ENCODE measurements around the gene HEATR5A. TPM values are rescaled to one million over a fixed set of nuclear protein-coding genes. Genes with fewer than 3 reads are reported as not detected.
"Not testable (repeated sequence)": the region's sequence is repeated elsewhere in the genome, so short reads cannot be mapped to it uniquely, and the experiment has no call there.

HEATR5A gene
- total RNA-seq, 1 donor from 2014 or later, result 46.3 TPM

DNA sequence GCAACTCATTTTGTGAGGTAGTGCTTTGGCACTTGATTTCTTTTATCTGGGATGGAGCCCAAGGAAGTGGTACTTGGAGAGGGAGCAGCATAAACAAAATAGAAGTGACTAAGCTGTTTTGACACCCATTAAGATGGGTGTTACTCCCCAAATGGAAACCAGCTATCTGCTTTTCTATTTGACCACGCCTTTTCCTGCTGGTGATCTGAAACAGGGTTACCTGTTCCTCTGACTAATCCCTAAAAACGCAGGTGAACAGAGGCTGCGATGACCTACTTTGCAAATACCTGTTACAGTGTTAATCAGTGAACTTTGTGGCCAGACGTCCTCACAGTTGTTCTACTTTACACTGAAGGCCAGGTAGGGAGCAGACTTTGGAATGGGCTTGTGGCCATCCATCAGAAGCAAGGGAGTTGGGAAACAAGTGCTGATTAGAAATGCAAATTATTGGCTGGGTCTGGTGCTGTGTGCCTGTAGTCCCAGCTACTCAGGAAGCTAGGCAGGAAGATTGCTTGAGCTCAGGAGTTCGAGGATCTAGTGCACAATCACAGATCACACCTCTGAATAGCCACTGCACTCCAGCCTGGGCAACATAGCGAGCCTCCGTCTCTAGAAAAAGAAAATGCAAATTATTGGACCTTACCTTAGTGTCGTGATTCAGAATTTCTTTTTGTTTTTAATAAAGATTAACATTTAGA lies 154.5 kb downstream of the HEATR5A start:
- ATAC-seq (peak; percentile 6), DNase-seq (no peak)
- TF ChIP-seq, protein P1, sequence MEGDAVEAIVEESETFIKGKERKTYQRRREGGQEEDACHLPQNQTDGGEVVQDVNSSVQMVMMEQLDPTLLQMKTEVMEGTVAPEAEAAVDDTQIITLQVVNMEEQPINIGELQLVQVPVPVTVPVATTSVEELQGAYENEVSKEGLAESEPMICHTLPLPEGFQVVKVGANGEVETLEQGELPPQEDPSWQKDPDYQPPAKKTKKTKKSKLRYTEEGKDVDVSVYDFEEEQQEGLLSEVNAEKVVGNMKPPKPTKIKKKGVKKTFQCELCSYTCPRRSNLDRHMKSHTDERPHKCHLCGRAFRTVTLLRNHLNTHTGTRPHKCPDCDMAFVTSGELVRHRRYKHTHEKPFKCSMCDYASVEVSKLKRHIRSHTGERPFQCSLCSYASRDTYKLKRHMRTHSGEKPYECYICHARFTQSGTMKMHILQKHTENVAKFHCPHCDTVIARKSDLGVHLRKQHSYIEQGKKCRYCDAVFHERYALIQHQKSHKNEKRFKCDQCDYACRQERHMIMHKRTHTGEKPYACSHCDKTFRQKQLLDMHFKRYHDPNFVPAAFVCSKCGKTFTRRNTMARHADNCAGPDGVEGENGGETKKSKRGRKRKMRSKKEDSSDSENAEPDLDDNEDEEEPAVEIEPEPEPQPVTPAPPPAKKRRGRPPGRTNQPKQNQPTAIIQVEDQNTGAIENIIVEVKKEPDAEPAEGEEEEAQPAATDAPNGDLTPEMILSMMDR (IDR thresholded peaks at IDR 0.05), result no peak
- intact Hi-C loops (cut with DNase I), result no loop called here
- H3K4me3 ChIP-seq, result no peak overlapping the region
- no peaks in the 10 kb centered on the region for H3K36me3 ChIP-seq
- no peaks in the 10 kb centered on the region for H3K9me3 ChIP-seq
- H3K27me3 ChIP-seq, result no peaks in the 10 kb centered on the region
- H3K4me1 ChIP-seq, result peaks cover 13% of the 10 kb centered on the region
- no peak overlapping the region for H3K27ac ChIP-seq

DNA sequence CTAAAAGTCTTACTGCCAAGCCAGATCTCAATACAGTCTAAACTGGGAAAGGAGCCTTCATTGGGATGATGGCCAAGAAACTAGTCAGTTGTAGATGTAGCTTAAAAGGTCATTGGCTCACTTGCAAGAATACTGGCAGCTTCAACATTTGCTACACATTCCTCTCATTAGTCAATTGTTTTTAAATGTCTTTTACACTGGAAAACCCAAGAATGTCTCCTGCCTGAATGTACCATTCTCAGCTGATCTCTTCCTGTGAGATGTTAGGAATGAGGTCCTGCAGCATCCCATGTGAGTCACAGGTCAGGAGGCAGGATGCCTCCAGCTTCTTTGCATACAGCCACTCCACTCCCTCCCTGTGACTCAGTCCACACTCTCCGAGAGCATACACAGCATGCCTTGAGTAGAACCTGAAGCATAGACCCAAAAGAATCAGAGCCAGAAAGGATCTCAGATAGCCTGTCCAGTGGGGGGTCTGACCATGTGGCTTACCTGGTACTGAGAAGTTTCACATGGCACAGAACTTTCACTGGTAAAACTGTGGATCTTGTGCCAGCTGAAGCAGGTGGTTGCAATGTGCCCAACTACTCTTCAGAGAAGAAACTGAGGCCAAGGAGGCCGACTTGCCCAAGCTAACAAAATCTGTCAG lies 156.7 kb downstream of the HEATR5A start:
- Histone ChIP-seq H3K9me3 (no peaks in the 10 kb centered on the region), H3K27ac (peak overlapping the region; percentile 24), H3K36me3 (no peaks in the 10 kb centered on the region), H3K27me3 (no peaks in the 10 kb centered on the region), H3K4me1 (peaks cover 13% of the 10 kb centered on the region), H3K4me3 (no peak overlapping the region)
- TF ChIP-seq, protein P1 (IDR thresholded peaks at IDR 0.05), result no peak
- peak; percentile 81 for ATAC-seq
- DNase-seq, result no peak
- intact Hi-C loops (cut with DNase I), result no loop called here

DNA sequence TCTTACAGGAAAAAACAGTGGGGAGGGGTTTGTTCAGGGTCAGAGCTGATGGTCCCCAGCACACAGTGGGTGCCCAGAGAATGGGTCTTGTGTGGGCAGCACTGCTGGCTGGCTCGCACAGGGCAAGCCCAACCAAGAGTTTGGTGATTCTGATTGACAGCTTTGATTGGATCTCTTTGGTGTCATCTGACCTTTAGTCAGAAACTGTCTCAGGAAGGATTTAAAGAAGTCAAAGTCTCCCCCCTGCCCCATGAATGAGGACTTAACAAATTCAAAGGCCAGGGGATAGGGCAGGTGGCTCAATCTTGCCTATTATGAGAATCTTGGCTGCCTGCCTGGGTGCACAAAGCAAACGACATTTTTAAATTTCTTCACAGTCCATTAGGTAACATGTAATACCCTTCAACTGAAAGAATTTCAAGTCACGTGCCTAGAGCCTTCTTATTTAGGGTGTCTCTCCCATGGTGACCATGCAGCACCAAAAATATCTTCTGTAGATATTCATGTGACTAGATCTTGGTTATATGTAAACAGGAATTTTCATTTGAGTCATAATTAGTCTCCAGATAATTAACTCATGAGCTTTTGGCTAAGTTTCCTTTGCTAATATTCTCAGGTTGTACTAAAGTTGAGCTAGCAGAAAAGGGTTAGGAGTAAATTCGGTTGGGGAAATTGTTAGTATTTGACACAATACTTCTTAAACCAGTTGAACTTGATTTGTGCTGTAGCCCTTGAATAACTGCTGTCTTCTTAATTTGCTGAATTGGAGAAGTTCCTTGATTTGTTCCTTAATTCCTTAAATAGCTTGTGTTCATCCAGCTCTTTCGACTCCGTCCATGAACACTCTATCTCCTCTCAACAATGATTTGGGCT lies 158.3 kb downstream of the HEATR5A start:
- peaks cover 14% of the 10 kb centered on the region for H3K4me1 ChIP-seq
- H3K4me3 ChIP-seq, result no peak overlapping the region
- intact Hi-C loops (cut with DNase I), result no loop called here
- TF ChIP-seq, protein P1 (IDR thresholded peaks at IDR 0.05), result no peak
- H3K27me3 ChIP-seq, result no peaks in the 10 kb centered on the region
- peak; percentile 64 for ATAC-seq
- no peak for DNase-seq
- H3K36me3 ChIP-seq, result no peaks in the 10 kb centered on the region
- H3K27ac ChIP-seq, result peak overlapping the region; percentile 86
- no peaks in the 10 kb centered on the region for H3K9me3 ChIP-seq

DNA sequence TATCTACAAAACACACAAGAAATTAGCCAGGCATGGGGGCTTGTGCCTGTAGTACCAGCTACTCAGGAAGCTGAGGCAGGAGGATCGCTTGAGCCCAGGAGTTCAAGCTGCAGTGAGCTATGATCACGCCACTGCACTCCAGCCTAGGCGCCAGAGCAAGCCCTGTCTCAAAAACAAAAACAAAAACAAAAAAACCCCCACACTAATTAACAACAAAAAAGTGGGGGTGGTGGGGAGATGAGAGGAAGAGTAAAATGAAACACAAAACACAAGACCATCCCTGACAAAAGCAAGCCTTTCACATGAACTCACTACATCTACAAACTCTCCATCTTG lies 158.9 kb downstream of the HEATR5A start:
- Histone ChIP-seq H3K27me3 (no peaks in the 10 kb centered on the region), H3K4me3 (no peak overlapping the region), H3K9me3 (no peaks in the 10 kb centered on the region), H3K27ac (peak overlapping the region; percentile 86), H3K36me3 (no peaks in the 10 kb centered on the region), H3K4me1 (peaks cover 16% of the 10 kb centered on the region)
- ATAC-seq (no peak), DNase-seq (no peak)
- TF ChIP-seq, protein P1 (IDR thresholded peaks at IDR 0.05), result no peak
- intact Hi-C loops (cut with DNase I), result no loop called here

DNA sequence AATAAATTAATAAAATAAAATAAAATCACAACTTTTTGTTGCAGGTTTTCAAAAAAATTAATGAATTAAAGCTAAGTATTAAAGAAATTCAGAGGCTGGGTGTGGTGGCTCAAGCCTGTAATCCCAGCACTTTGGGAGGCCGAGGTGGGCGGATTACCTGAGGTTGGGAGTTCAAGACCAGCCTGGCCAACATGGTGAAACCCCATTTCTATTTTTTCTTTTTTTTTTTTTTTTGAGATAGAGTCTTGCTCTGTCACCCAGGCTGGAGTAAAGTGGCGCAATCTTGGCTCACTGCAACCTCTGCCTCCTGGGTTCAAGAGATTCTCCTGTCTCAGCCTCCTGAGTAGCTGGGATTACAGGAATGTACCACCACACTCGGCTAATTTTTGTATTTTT lies 161.3 kb downstream of the HEATR5A start:
- peaks cover 16% of the 10 kb centered on the region for H3K4me1 ChIP-seq
- H3K27me3 ChIP-seq; H3K36me3 ChIP-seq; H3K4me3 ChIP-seq; intact Hi-C loops (cut with DNase I); DNase-seq; H3K9me3 ChIP-seq; H3K27ac ChIP-seq; ATAC-seq: not testable (repeated sequence)

Data from upper lobe of right lung (tissue), 1 donor.